ENCODE results near the gene SCN4B. TPM values are rescaled to one million over a fixed set of nuclear protein-coding genes. Genes with fewer than 3 reads are reported as not detected.

Gene SCN4B
- total RNA-seq, 1 experiment from 2014 or later = not detected

GRCh38 chr11:118128721-118129470 is 23.7 kb downstream of the SCN4B start:
- no peak for TF ChIP-seq CTCF (IDR thresholded peaks at IDR 0.05; ENCODE audit: unreplicated experiment)
- no TSS peak for BruUV-seq (replicated peaks)
- Mint-ChIP-seq H3K4me1 (ENCODE audit: low read depth, unreplicated experiment) (peaks cover 17% of the 10 kb centered on the region), H3K27ac (ENCODE audit: unreplicated experiment) (no peak overlapping the region), H3K9me3 (ENCODE audit: low read depth, unreplicated experiment) (no peaks in the 10 kb centered on the region), H3K27me3 (ENCODE audit: unreplicated experiment) (peaks cover under 1% of the 10 kb centered on the region), H3K36me3 (ENCODE audit: insufficient read depth, unreplicated experiment) (no peaks in the 10 kb centered on the region), H3K4me3 (ENCODE audit: low read depth, unreplicated experiment) (no peak overlapping the region)
- intact Hi-C loops (cut with micrococcal nuclease; ENCODE audit: unreplicated experiment) = no loop called here
- CTCF ChIA-PET = no interaction called here
- no peak for DNase-seq

GRCh38 chr11:118128310-118128709 is 24.3 kb downstream of the SCN4B start:
- H3K27me3 Mint-ChIP-seq (ENCODE audit: unreplicated experiment) = no peaks in the 10 kb centered on the region
- H3K36me3 Mint-ChIP-seq (ENCODE audit: insufficient read depth, unreplicated experiment) = no peaks in the 10 kb centered on the region
- no peak overlapping the region for H3K27ac Mint-ChIP-seq (ENCODE audit: unreplicated experiment)
- no TSS peak for BruUV-seq (replicated peaks)
- CTCF ChIA-PET = no interaction called here
- intact Hi-C loops (cut with micrococcal nuclease; ENCODE audit: unreplicated experiment) = no loop called here
- H3K9me3 Mint-ChIP-seq (ENCODE audit: low read depth, unreplicated experiment) = no peaks in the 10 kb centered on the region
- DNase-seq = no peak
- peaks cover 17% of the 10 kb centered on the region for H3K4me1 Mint-ChIP-seq (ENCODE audit: low read depth, unreplicated experiment)
- TF ChIP-seq CTCF (IDR thresholded peaks at IDR 0.05; ENCODE audit: unreplicated experiment) = no peak
- no peak overlapping the region for H3K4me3 Mint-ChIP-seq (ENCODE audit: low read depth, unreplicated experiment)

GRCh38 chr11:118126082-118126838 is 26.4 kb downstream of the SCN4B start:
- Mint-ChIP-seq H3K27ac (ENCODE audit: unreplicated experiment) (no peak overlapping the region), H3K4me3 (ENCODE audit: low read depth, unreplicated experiment) (no peak overlapping the region), H3K4me1 (ENCODE audit: low read depth, unreplicated experiment) (peaks cover 14% of the 10 kb centered on the region), H3K27me3 (ENCODE audit: unreplicated experiment) (no peaks in the 10 kb centered on the region), H3K36me3 (ENCODE audit: insufficient read depth, unreplicated experiment) (no peaks in the 10 kb centered on the region), H3K9me3 (ENCODE audit: low read depth, unreplicated experiment) (no peaks in the 10 kb centered on the region)
- no peak for TF ChIP-seq CTCF (IDR thresholded peaks at IDR 0.05; ENCODE audit: unreplicated experiment)
- DNase-seq = no peak
- no TSS peak for BruUV-seq (replicated peaks)
- CTCF ChIA-PET = no interaction called here
- intact Hi-C loops (cut with micrococcal nuclease; ENCODE audit: unreplicated experiment) = no loop called here

- DNase-seq = no peak
- no peak overlapping the region for H3K27ac Mint-ChIP-seq (ENCODE audit: unreplicated experiment)
- H3K4me1 Mint-ChIP-seq (ENCODE audit: low read depth, unreplicated experiment) = peaks cover 9% of the 10 kb centered on the region
- no peaks in the 10 kb centered on the region for H3K36me3 Mint-ChIP-seq (ENCODE audit: insufficient read depth, unreplicated experiment)
- no peaks in the 10 kb centered on the region for H3K9me3 Mint-ChIP-seq (ENCODE audit: low read depth, unreplicated experiment)
- intact Hi-C loops (cut with micrococcal nuclease; ENCODE audit: unreplicated experiment) = no loop called here
- no peaks in the 10 kb centered on the region for H3K27me3 Mint-ChIP-seq (ENCODE audit: unreplicated experiment)
- no peak overlapping the region for H3K4me3 Mint-ChIP-seq (ENCODE audit: low read depth, unreplicated experiment)
- no TSS peak for BruUV-seq (replicated peaks)
- TF ChIP-seq CTCF (IDR thresholded peaks at IDR 0.05; ENCODE audit: unreplicated experiment) = no peak
- CTCF ChIA-PET = no interaction called here
These were observed 27.6 kb downstream of the SCN4B start for GRCh38 chr11:118124929-118125535.

Data from Calu3 (cell line).